ENCODE results near the gene ISG20.
"Not testable (repeated sequence)": the region's sequence is repeated elsewhere in the genome, so short reads cannot be mapped to it uniquely, and the experiment has no call there.

The ISG20 gene

GRCh38 chr15:88636050-88636449 lies 2.8 kb upstream of the ISG20 start:
- DNase-seq (ENCODE audit: low read depth in 2 of 2) = peak in 1 of 2 donors; percentile 56

GRCh38 chr15:88636654-88637053 lies 2.2 kb upstream of the ISG20 start:
- no peak for DNase-seq (ENCODE audit: low read depth in 2 of 2)

- DNase-seq (ENCODE audit: low read depth in 2 of 2) = no peak
Measured at GRCh38 chr15:88637436-88637835, 1.4 kb upstream of the ISG20 start.

GRCh38 chr15:88637841-88638625 lies 783 bp upstream of the ISG20 start:
- DNase-seq (ENCODE audit: low read depth in 2 of 2) = no peak

DNA sequence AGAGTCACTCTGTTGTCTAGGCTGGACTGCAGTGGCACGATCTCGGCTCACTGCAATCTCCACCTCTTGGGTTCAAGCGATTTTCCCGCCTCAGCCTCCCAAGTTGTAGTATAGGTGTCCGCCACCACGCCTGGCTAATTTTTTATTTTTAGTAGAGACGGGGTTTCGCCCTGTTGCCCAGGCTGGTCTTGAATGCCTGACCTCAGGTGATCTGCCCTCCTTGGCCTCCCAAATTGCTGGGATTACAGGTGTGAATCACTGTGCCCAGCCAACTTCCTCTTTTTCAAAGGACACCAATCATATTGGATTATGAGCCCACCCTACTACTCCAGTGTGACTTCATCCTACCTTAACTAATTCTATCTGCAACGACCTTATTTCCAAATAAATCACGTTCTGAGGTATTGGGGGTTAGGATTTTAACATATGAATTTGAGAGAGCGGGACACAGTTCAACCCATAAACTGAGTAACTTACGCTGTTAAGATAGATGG lies 3.2 kb downstream of the ISG20 start:
- DNase-seq (ENCODE audit: low read depth in 2 of 2) = no peak

- not testable (repeated sequence) for DNase-seq (ENCODE audit: low read depth in 2 of 2)
Measured at GRCh38 chr15:88642514-88642913, 3.7 kb downstream of the ISG20 start.

- no peak for DNase-seq (ENCODE audit: low read depth in 2 of 2)
Measured at GRCh38 chr15:88644741-88645140, 5.9 kb downstream of the ISG20 start.

DNA sequence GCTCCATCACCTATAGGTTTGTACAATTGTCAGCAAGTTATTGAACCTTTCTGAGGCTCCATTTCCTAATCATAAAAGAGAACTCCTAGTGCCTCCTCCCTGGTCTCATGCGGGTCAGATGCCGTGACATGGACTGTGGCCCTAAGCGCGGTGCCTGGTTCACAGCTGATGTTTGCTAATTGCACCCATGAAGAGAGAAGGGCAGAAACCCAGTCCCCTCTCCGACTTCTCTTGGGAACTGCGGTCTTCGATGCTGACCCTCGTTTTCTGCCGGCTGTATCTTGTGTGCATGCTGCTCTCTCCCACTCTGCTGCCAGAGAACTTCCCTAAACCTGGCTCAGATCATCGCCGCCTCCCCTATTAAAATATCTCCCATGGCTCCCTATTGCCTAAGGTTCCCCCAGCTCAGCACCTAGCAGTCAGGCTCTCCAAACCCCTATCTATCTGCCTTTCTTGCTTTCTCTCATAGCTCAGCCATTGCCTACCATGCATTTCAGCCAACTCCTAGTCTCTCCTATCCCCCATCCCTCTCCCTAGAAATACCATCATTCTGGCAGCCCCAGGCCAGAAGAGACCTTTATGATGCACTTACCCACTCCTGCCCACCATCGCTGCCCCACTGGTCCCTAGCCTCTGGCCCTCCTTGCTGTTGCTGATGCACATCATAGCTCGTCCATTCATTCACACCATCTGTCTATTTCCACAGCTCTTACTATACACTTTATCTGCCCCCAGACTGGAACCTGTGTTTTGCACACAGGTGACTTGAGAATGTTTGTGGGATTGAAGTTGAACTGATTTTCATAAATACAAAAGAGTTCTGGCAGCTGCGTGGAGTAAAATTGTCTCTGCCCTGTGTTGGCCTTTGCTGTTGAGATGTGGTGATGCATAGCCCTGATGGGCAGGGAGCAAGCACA lies 6.6 kb downstream of the ISG20 start:
- DNase-seq (ENCODE audit: low read depth in 2 of 2) = no peak

DNA sequence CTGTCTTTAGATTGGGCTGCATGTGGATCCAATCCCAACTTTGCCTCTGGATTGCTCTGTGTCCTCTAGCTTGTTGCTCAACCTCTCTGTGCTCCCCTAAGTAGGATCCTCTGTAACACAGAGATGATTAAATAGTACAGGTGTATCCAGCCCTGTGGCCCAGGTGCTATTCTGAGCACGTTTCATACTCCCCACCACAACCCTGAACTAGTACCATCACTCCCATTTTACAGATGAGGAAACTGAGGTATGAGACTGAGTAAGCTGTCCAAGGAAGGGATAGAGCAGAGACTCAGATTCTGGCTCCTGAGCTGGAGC lies 7.2 kb downstream of the ISG20 start:
- DNase-seq (ENCODE audit: low read depth in 2 of 2) = no peak

GRCh38 chr15:88646951-88647350 lies 8.1 kb downstream of the ISG20 start:
- DNase-seq (ENCODE audit: low read depth in 2 of 2) = no peak

- DNase-seq (ENCODE audit: low read depth in 2 of 2) = no peak
Measured at GRCh38 chr15:88647351-88648105, 8.7 kb downstream of the ISG20 start.

GRCh38 chr15:88648357-88649214 lies 9.8 kb downstream of the ISG20 start:
- no peak for DNase-seq (ENCODE audit: low read depth in 2 of 2)

DNA sequence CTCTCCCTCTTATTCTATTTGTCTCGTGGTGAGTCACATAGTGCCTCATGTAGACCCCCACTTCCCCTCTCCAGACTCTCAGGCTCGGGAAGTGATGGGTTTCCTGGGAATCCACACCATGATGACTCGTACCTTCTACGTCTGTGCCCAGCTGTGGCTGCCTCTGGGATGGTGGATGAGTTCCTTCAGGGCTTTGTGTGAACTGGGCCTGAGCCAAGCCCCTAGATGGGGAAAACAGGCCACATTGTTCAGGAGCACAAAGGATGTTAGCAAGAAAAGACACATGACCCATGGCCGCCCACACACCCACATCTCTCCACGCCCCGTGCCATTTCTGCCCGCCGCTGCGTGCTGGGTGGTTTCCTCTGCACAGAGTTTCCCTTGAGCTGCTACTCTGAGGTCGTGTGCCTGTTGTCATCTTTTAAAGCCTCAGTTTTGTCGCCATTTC lies 10.5 kb downstream of the ISG20 start:
- DNase-seq (ENCODE audit: low read depth in 2 of 2) = peak; percentile 62 to 64

GRCh38 chr15:88649753-88650551 lies 11.1 kb downstream of the ISG20 start:
- DNase-seq (ENCODE audit: low read depth in 2 of 2) = no peak

GRCh38 chr15:88650556-88650955 lies 11.7 kb downstream of the ISG20 start:
- DNase-seq (ENCODE audit: low read depth in 2 of 2) = no peak

DNA sequence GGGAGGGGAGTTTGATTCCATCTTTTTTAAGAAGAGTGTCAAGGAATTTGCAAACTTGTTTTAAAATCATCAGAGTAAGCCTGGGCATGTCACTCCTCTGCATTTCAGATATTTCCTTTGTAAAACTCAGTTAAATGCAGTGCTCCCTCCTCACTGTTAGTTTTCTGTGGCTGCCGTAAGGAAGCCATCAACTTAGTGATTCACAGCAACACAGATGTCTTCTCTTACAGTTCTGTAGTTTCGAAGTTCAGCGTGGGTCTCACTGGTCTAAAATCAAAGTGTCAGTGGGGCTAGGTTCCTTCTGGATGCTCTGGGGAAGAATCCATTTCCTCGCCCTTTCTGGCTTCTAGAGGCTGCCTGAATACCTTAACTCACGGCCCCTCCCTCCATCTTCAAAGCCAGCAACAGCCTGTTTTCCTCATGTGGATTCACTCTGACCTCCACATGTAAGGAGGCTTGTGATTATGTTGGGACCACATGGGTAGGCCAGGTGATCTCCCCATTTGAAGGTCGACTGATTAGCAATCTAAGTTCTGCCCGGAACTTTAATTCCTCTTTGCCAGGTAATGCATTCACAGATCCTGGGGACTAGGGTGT lies 12.4 kb downstream of the ISG20 start:
- no peak for DNase-seq (ENCODE audit: low read depth in 2 of 2)

- DNase-seq (ENCODE audit: low read depth in 2 of 2) = no peak
Measured at GRCh38 chr15:88651971-88652370, 13.2 kb downstream of the ISG20 start.

GRCh38 chr15:88652456-88653199 lies 13.8 kb downstream of the ISG20 start:
- DNase-seq (ENCODE audit: low read depth in 2 of 2) = no peak
